KMS-11 (cell line): ENCODE results near the gene AK1.

ENCODE experiments used
- H2AFZ ChIP-seq: fragments of 200-600 bp; sonication (generic); 2 replicates; pipeline ENCODE4 v1.6.1; 2016; ENCODE audit warnings: antibody characterized with exemption, mixed run types, low read depth
- H3K27ac ChIP-seq: fragments of 200-600 bp; sonication (generic); 2 replicates; pipeline ENCODE4 v1.6.1; 2016; ENCODE audit warnings: mild to moderate bottlenecking, mixed run types
- H3K27me3 ChIP-seq: fragments of 200-600 bp; sonication (generic); 2 replicates; pipeline ENCODE4 v1.6.1; 2017; ENCODE audit warnings: mild to moderate bottlenecking, low read depth, mixed run types, moderate library complexity; ENCODE audit not compliant: insufficient read depth
- H3K36me3 ChIP-seq: fragments of 200-600 bp; sonication (generic); 2 replicates; pipeline ENCODE4 v1.6.1; 2017; ENCODE audit warnings: mild to moderate bottlenecking, mixed run types; ENCODE audit not compliant: insufficient read depth
- H3K4me1 ChIP-seq: fragments of 200-600 bp; sonication (generic); 2 replicates; pipeline ENCODE4 v1.6.1; 2016; ENCODE audit warnings: mild to moderate bottlenecking, low read depth, mixed run types; ENCODE audit not compliant: poor library complexity, severe bottlenecking
- H3K4me2 ChIP-seq: fragments of 200-600 bp; sonication (generic); 2 replicates; pipeline ENCODE4 v1.7.0; 2016; ENCODE audit warnings: mild to moderate bottlenecking, mixed run types
- H3K4me3 ChIP-seq: fragments of 200-600 bp; sonication (generic); IDR thresholded peaks from 2 replicates; pipeline ENCODE4 v1.6.1; 2017; ENCODE audit warnings: low read depth, low read length, mixed read lengths; ENCODE audit not compliant: insufficient read depth
- H3K79me2 ChIP-seq: fragments of 200-600 bp; sonication (generic); 2 replicates; pipeline ENCODE4 v1.6.1; 2016; ENCODE audit warnings: low read depth, mixed run types; ENCODE audit not compliant: insufficient read depth
- H3K9ac ChIP-seq: fragments of 200-600 bp; sonication (generic); 2 replicates; pipeline ENCODE4 v1.6.1; 2016; ENCODE audit warnings: mild to moderate bottlenecking, mixed run types
- H4K20me1 ChIP-seq: fragments of 200-600 bp; sonication (generic); 2 replicates; pipeline ENCODE4 v1.6.1; 2016; ENCODE audit warnings: mild to moderate bottlenecking, mixed run types; ENCODE audit not compliant: insufficient read depth
- TF ChIP-seq, protein P1 (sequence below): fragments of 200-600 bp; sonication (generic); conservative IDR thresholded peaks from 2 replicates; pipeline ENCODE4 v1.6.1; 2017; ENCODE audit warnings: low read depth, mild to moderate bottlenecking, antibody characterized with exemption, low read length, moderate library complexity, mixed read lengths

AK1 gene

DNA sequence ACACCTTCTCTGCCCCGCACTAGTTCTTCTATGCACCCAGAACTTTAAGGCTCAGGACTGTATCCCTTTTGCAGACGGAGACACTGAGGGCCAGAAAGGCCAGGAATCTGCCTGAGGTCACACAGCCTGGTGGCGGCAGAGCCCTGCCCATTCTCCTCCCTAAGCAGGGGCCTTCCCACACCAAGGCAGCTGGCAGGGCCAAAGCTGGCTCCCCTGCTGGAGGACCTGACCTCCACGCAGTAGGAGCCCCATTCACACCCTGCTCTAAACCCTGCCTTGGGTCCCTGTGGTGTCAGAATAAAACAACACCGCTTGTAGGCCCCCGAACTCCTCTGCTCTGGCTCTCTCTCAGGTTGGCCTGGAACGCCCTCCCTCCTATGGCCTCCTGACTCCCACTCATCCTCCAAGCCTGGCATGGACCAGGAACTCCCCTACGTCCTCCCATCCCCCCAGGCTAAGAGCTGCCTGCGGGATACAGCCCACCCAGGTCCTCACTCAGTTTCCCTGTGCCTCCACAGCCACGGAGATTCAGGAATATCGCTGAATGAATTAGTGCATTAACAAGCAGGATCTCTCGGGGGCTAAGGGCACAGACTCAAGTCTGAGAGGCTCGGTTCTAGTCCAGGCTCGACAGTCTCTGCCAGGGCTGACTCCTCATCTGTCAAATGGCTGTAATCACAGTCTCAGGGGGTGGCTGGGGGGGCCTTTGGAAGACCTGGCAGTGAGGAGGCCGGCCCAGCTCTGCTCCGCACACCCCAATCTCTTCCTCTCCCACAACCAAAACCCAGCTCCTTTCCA, 19.1 kb upstream of the AK1 start:
- TF ChIP-seq, protein P1, sequence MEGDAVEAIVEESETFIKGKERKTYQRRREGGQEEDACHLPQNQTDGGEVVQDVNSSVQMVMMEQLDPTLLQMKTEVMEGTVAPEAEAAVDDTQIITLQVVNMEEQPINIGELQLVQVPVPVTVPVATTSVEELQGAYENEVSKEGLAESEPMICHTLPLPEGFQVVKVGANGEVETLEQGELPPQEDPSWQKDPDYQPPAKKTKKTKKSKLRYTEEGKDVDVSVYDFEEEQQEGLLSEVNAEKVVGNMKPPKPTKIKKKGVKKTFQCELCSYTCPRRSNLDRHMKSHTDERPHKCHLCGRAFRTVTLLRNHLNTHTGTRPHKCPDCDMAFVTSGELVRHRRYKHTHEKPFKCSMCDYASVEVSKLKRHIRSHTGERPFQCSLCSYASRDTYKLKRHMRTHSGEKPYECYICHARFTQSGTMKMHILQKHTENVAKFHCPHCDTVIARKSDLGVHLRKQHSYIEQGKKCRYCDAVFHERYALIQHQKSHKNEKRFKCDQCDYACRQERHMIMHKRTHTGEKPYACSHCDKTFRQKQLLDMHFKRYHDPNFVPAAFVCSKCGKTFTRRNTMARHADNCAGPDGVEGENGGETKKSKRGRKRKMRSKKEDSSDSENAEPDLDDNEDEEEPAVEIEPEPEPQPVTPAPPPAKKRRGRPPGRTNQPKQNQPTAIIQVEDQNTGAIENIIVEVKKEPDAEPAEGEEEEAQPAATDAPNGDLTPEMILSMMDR: no peak
- Histone ChIP-seq H3K4me2 (no peak overlapping the region), H3K27ac (no peak overlapping the region)

DNA sequence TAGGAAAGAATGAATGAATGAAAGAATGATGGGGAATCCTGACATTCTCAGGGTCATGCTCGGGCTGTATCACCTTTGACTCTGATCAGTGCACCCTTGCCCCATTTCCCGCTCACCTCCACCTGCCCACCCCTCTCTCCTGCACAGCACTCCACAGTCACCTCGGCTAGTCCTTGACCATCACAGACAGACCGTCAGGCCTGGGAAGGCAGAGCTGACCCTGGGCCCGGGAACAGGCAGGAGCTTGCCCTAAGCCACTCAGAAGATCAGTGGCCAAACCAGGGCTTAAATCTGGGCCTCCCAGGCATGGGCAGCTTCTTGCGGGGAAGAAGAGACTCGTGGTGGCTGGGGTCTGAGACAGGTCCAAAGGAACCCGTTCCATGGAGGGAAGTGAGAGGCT, 18.3 kb upstream of the AK1 start:
- TF ChIP-seq, protein P1: no peak
- Histone ChIP-seq H3K36me3 (no peaks in the 10 kb centered on the region; the same call in 1 of the 2 replicates), H4K20me1 (no peaks in the 10 kb centered on the region), H3K9ac (no peak overlapping the region), H3K79me2 (0 out of 2 replicates have a peak, but pooled peaks cover 4% of the 10 kb centered on the region), H3K4me3 (no peak overlapping the region), H2AFZ (no peak overlapping the region), H3K27ac (no peak overlapping the region), H3K4me2 (no peak overlapping the region), H3K4me1 (peaks cover 4% of the 10 kb centered on the region), H3K27me3 (no peaks in the 10 kb centered on the region)

More for the DNA sequence above, 19.1 kb upstream of the AK1 start:
- 0 out of 2 replicates have a peak, but pooled peaks cover 4% of the 10 kb centered on the region for H3K79me2 ChIP-seq
- H2AFZ ChIP-seq: no peak overlapping the region
- no peak overlapping the region for H3K9ac ChIP-seq
- H3K4me1 ChIP-seq: peaks cover 4% of the 10 kb centered on the region
- no peaks in the 10 kb centered on the region for H4K20me1 ChIP-seq
- no peaks in the 10 kb centered on the region for H3K27me3 ChIP-seq
- no peaks in the 10 kb centered on the region; the same call in 1 of the 2 replicates for H3K36me3 ChIP-seq
- no peak overlapping the region for H3K4me3 ChIP-seq

GRCh38 chr9:127893392-127893791, 15.9 kb upstream of the AK1 start:
- TF ChIP-seq, protein P1: no peak
- H3K79me2 ChIP-seq: 0 out of 2 replicates have a peak, but pooled peaks cover under 1% of the 10 kb centered on the region

DNA sequence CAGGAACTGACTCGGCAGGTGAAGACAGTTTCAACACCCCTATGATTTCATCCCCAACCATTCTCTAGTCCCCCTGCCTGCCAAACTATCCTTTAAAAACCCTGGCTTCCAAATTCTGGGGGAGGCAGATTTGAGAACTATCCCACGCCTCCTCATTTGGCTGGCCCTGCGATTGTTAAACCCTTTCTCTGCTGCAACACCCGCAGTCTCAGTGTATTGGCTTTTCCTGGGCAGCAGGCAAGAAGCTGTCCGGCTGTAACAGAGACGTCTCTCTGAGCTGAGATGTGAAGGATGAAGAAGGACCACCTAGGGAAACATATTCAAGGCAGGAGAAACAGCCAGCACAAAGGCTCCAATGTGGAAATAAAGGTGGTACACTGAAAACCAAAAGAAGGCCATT, 15.4 kb upstream of the AK1 start:
- H3K36me3 ChIP-seq: no peaks in the 10 kb centered on the region; the same call in 1 of the 2 replicates
- H3K4me1 ChIP-seq: no peaks in the 10 kb centered on the region
- H2AFZ ChIP-seq: no peak overlapping the region
- no peak overlapping the region for H3K9ac ChIP-seq
- H4K20me1 ChIP-seq: no peaks in the 10 kb centered on the region
- H3K27me3 ChIP-seq: no peaks in the 10 kb centered on the region
- no peaks in the 10 kb centered on the region for H3K79me2 ChIP-seq
- TF ChIP-seq, protein P1: no peak
- H3K4me3 ChIP-seq: no peak overlapping the region
- no peak overlapping the region for H3K4me2 ChIP-seq
- no peak overlapping the region for H3K27ac ChIP-seq

More at GRCh38 chr9:127893392-127893791, 15.9 kb upstream of the AK1 start:
- H3K27ac ChIP-seq: no peak overlapping the region
- no peak overlapping the region for H3K9ac ChIP-seq
- H3K4me1 ChIP-seq: no peaks in the 10 kb centered on the region
- no peaks in the 10 kb centered on the region for H3K27me3 ChIP-seq
- no peaks in the 10 kb centered on the region for H4K20me1 ChIP-seq
- H2AFZ ChIP-seq: no peak overlapping the region
- no peak overlapping the region for H3K4me3 ChIP-seq
- no peaks in the 10 kb centered on the region; the same call in 1 of the 2 replicates for H3K36me3 ChIP-seq
- H3K4me2 ChIP-seq: no peak overlapping the region
